Smooth muscle cell (in vitro differentiated cells): ENCODE measurements around the gene CAMK2D. TPM values are rescaled to one million over a fixed set of nuclear protein-coding genes. Genes with fewer than 3 reads are reported as not detected.

ENCODE experiments used
- DNase-seq: peaks from one replicate; lab custom pipeline; 2025; ENCODE audit not compliant: unreplicated experiment; lab: John Stamatoyannopoulos, UW
- H2AFZ ChIP-seq: fragments of 200-600 bp; sonication (generic); 2 replicates; pipeline ENCODE4 v1.6.0; 2016; ENCODE audit warnings: antibody characterized with exemption, low read depth, mild to moderate bottlenecking
- H3F3A ChIP-seq: fragments of 200-600 bp; sonication (generic); 2 replicates; pipeline ENCODE4 v1.6.0; 2017; ENCODE audit warnings: antibody characterized with exemption, low read depth
- H3K27ac ChIP-seq: fragments of 200-600 bp; sonication (generic); 2 replicates; pipeline ENCODE4 v1.5.1; 2016; ENCODE audit warnings: low read depth, mild to moderate bottlenecking
- H3K27me3 ChIP-seq: fragments of 200-600 bp; sonication (generic); 2 replicates; pipeline ENCODE4 v1.6.1; 2016; ENCODE audit warnings: low read depth, mild to moderate bottlenecking
- H3K36me3 ChIP-seq: fragments of 200-600 bp; sonication (generic); 2 replicates; pipeline ENCODE4 v1.5.1; 2016; ENCODE audit warnings: low read depth
- H3K4me1 ChIP-seq: fragments of 200-600 bp; sonication (generic); 2 replicates; pipeline ENCODE4 v1.5.1; 2016; ENCODE audit warnings: low read depth
- H3K4me2 ChIP-seq: fragments of 200-600 bp; sonication (generic); 2 replicates; pipeline ENCODE4 v1.6.0; 2016; ENCODE audit warnings: mild to moderate bottlenecking
- H3K4me3 ChIP-seq: fragments of 200-600 bp; sonication (generic); 2 replicates; pipeline ENCODE4 v1.5.1; 2016; ENCODE audit warnings: mild to moderate bottlenecking
- H3K79me2 ChIP-seq: fragments of 200-600 bp; sonication (generic); 2 replicates; pipeline ENCODE4 v1.6.0; 2016; ENCODE audit warnings: low read depth, mild to moderate bottlenecking
- H3K9ac ChIP-seq: fragments of 200-600 bp; sonication (generic); 2 replicates; pipeline ENCODE4 v1.6.0; 2016; ENCODE audit warnings: low read depth
- H3K9me3 ChIP-seq: fragments of 200-600 bp; sonication (generic); replicated peaks from 2 replicates; pipeline ENCODE4 v1.5.1; 2016; ENCODE audit warnings: low read depth
- H4K20me1 ChIP-seq: fragments of 200-600 bp; sonication (generic); 2 replicates; pipeline ENCODE4 v1.6.0; 2016; ENCODE audit warnings: low read depth
- CTCF ChIP-seq: fragments of 200-600 bp; sonication (generic); IDR thresholded peaks from 2 replicates; pipeline ENCODE4 v1.5.1; 2017; ENCODE audit warnings: borderline replicate concordance, mild to moderate bottlenecking, antibody characterized with exemption; ENCODE audit not compliant: insufficient read depth, poor library complexity, severe bottlenecking
- WGBS: methylation state at CpG from one replicate; pipeline ENCODE4 v1.1.7; 2016; ENCODE audit warnings: low lambda C conversion rate; 5-methylcytosine and 5-hydroxymethylcytosine counted together
- polyA plus RNA-seq: library from polyadenylated mRNA; unstranded; fragments of >200 nt; fragmentation: Nextera tagmentation; extraction: Ambion mirVana; gene quantifications from 2 replicates; pipeline ENCODE4 v1.2.1, GENCODE V29; 2016
- total RNA-seq: library from RNA; depleted of rRNA; stranded (reverse); fragments of >200 nt; gene quantifications from 2 replicates; pipeline ENCODE4 v1.2.3, GENCODE V29; 2014

CAMK2D gene
- total and polyA plus RNA-seq, 2 experiments from 2014 or later, result 17.2 to 36.0 TPM

- DNase-seq, result no peak
- 99% methylated on average over 2 of the region's 2 CpGs for WGBS
- Histone ChIP-seq H3K27ac (no peak overlapping the region), H3K9me3 (no peaks in the 10 kb centered on the region), H2AFZ (no peak overlapping the region), H3K27me3 (no peaks in the 10 kb centered on the region), H3F3A (no peaks in the 10 kb centered on the region), H3K4me3 (no peak overlapping the region), H3K9ac (no peak overlapping the region), H3K4me2 (no peak overlapping the region), H3K4me1 (no peaks in the 10 kb centered on the region), H4K20me1 (peaks cover 35% of the 10 kb centered on the region), H3K79me2 (peaks cover 20% of the 10 kb centered on the region), H3K36me3 (no peaks in the 10 kb centered on the region)
- no peak for TF ChIP-seq CTCF
Observed at GRCh38 chr4:113699772-113700171, 61.8 kb downstream of the CAMK2D start.

- H3K36me3 ChIP-seq, result no peaks in the 10 kb centered on the region
- DNase-seq, result no peak
- no peaks in the 10 kb centered on the region for H3F3A ChIP-seq
- H3K27ac ChIP-seq, result no peak overlapping the region
- peaks cover 20% of the 10 kb centered on the region for H3K79me2 ChIP-seq
- H3K4me1 ChIP-seq, result peaks cover 11% of the 10 kb centered on the region
- no peaks in the 10 kb centered on the region for H3K27me3 ChIP-seq
- H2AFZ ChIP-seq, result no peak overlapping the region
- 93% methylated on average over 2 of the region's 2 CpGs for WGBS
- no peaks in the 10 kb centered on the region for H3K9me3 ChIP-seq
- H3K4me3 ChIP-seq, result no peak overlapping the region
- no peak overlapping the region for H3K9ac ChIP-seq
- TF ChIP-seq CTCF, result no peak
- no peak overlapping the region for H3K4me2 ChIP-seq
- peaks cover 47% of the 10 kb centered on the region for H4K20me1 ChIP-seq
Observed at GRCh38 chr4:113697429-113697828, 64.1 kb downstream of the CAMK2D start.

GRCh38 chr4:113695328-113696169 lies 66.0 kb downstream of the CAMK2D start:
- no peak overlapping the region for H3K4me2 ChIP-seq
- DNase-seq, result no peak
- H3K4me1 ChIP-seq, result peaks cover 11% of the 10 kb centered on the region
- H3F3A ChIP-seq, result no peaks in the 10 kb centered on the region
- H4K20me1 ChIP-seq, result peaks cover 40% of the 10 kb centered on the region
- H2AFZ ChIP-seq, result no peak overlapping the region
- no peaks in the 10 kb centered on the region for H3K27me3 ChIP-seq
- H3K9me3 ChIP-seq, result no peaks in the 10 kb centered on the region
- 74% methylated on average over 3 of the region's 3 CpGs for WGBS
- H3K79me2 ChIP-seq, result peaks cover 20% of the 10 kb centered on the region
- no peak for TF ChIP-seq CTCF
- no peak overlapping the region for H3K4me3 ChIP-seq
- no peaks in the 10 kb centered on the region for H3K36me3 ChIP-seq
- H3K27ac ChIP-seq, result no peak overlapping the region
- no peak overlapping the region for H3K9ac ChIP-seq

GRCh38 chr4:113694008-113694407 lies 67.5 kb downstream of the CAMK2D start:
- no peaks in the 10 kb centered on the region for H3K36me3 ChIP-seq
- H3K9me3 ChIP-seq, result no peaks in the 10 kb centered on the region
- no peak for TF ChIP-seq CTCF
- no peak overlapping the region for H3K9ac ChIP-seq
- H3K79me2 ChIP-seq, result peaks cover 20% of the 10 kb centered on the region
- H3K4me2 ChIP-seq, result no peak overlapping the region
- no peak overlapping the region for H3K4me3 ChIP-seq
- H3K27me3 ChIP-seq, result no peaks in the 10 kb centered on the region
- WGBS, result 76% methylated on average over 2 of the region's 2 CpGs
- peaks cover 11% of the 10 kb centered on the region for H3K4me1 ChIP-seq
- H4K20me1 ChIP-seq, result peaks cover 40% of the 10 kb centered on the region
- no peak overlapping the region for H2AFZ ChIP-seq
- no peak overlapping the region for H3K27ac ChIP-seq
- DNase-seq, result no peak
- no peaks in the 10 kb centered on the region for H3F3A ChIP-seq
